ENCODE results near the gene THRSP. TPM values are rescaled to one million over a fixed set of nuclear protein-coding genes. Genes with fewer than 3 reads are reported as not detected.

The THRSP gene, protein sequence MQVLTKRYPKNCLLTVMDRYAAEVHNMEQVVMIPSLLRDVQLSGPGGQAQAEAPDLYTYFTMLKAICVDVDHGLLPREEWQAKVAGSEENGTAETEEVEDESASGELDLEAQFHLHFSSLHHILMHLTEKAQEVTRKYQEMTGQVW
- not detected in 2 replicates for total RNA-seq

DNA sequence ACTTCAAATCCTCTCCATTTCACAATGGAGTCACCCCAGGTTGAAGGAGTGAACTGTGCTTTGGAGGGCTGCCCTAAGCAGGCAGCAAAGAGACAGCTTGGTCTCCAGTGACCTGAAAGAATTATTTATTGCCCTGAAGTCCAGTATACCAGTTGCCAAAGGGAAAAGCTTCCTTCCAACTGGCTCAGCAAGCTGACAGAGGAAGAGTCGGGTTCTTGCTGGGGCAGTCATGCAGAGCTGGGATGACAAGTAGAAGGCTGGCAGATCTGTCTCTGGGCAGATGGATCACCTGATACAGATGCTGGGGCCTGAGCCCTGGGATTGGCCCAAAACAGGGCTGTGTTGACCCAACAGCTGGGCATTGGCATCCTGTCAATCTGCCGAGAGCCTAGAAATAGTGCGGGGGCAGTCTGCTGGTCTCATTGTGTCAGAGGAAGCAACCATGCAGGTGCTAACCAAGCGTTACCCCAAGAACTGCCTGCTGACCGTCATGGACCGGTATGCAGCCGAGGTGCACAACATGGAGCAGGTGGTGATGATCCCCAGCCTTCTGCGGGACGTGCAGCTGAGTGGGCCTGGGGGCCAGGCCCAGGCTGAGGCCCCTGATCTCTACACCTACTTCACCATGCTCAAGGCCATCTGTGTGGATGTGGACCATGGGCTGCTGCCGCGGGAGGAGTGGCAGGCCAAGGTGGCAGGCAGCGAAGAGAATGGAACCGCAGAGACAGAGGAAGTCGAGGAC is at the start of gene THRSP:
Gene THRSP (plus strand): TSS at position 422 of the 742 bp plus-strand sequence. CDS start 21 bp downstream, at position 443.

DNA sequence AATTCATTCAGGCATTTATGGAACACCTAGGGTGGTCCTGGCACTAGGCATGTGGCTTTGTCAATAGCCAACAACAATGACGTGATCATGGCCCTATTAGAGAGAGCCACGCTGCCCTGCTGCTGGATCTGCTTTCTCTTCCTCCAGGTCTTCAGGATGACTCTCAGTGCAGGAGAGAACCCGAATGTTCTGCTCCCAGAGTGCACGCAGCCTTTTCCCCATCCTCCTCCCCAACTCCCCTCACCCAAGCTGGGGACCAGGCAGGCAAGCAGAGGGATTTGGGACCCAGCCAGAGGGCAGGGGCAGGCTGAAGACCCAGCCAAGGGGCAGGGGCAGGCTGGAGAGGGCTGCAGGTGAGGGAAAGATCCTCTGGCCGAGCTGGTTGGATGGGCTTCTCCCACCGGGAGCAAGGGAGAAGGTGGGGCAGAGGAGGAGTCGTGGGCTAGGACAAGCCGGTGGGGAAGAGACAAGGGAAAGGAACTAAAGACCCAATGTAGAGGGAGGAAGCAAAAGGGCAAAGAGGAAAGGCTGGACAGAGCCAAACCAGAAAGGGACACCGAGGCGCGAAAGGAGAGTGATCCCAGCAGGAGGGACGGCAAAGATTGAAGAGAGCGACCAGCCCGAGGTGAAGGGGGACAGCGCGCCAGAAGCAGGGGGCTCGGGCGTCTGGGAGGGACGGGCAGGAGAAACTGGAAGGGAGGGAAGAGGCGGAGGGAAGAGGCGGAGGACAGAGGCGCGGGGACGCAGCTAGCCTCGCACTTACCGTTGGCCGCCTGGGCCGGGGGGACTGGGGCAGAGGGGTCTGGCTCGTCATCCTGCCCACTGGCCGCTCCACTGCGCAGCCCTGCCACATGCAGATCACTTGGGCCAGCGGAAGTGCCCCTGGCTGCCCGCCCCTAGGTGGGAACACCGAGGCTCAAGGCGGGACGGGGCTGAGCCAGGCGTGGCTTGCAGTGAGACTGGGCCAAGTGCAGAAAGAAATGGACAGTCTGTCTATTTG is 41.0 kb upstream of the THRSP start, which contains the start of gene KCTD14:
Gene KCTD14 (minus strand): TSS at position 880 of the 1,000 bp plus-strand sequence. CDS start 27 bp downstream, at position 853.

DNA sequence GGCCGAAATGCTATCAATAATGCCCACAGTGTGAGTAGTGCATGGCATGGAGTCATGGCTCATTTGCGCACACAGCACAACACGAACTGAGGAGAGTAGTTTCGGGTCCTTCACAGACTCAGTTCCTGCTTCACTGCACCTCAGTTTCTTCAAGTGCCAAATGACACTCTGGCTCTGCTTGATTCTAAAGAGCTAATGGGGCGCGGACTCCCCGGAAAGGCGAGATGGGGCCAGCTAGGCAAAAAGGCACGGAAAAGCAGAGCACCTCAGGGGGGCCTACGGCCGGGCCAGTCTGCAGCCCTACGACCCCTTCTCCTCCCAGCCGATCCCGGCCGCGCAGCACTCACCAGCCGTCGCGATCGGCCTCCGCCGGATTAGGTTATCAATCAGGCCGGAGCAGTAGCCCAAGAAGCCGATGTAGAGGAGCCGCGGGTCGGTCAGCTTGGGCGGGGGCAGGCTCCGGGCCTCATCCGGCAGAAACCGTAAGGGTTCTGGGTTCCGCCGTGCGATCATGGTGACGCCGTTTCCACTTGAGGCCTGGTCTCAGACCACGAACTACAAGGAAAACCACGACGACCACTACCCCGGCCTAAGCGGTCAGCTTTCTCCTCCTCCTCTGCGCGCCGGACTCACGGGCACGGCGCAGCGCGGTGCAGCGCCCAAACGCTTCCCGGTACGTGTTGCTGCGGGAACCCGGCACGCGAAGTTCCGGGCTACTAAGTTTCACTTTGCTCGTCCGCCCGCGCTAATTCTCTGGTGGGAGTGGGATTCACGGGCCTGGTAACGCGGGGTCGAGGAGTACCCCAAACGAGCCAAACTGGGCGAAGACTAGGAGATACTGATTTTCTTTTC is 15.8 kb downstream of the THRSP start, which contains the start of gene NDUFC2:
Gene NDUFC2 (minus strand): TSS at position 631 of the 852 bp plus-strand sequence. CDS start 118 bp downstream, at position 513.

Other genes with a start within 250 kb of the THRSP start
- 23.6 and 27.5 TPM in 2 replicates for gene RSF1, start 243.1 kb upstream of the THRSP start, total RNA-seq
- 53.1 and 53.5 TPM in 2 replicates for gene AAMDC, start 242.7 kb upstream of the THRSP start, total RNA-seq
- gene INTS4, start 69.2 kb upstream of the THRSP start, total RNA-seq, result 21.5 and 23.0 TPM in 2 replicates
- gene KCTD14, start 40.6 kb upstream of the THRSP start, total RNA-seq, result 1.4 and 1.6 TPM in 2 replicates
- gene NDUFC2, start 16.0 kb downstream of the THRSP start, total RNA-seq, result 123 and 128 TPM in 2 replicates
- 24.5 and 43.3 TPM in 2 replicates for gene ALG8, start 75.8 kb downstream of the THRSP start, total RNA-seq
- 8.1 and 8.3 TPM in 2 replicates for gene KCTD21, start 124.8 kb downstream of the THRSP start, total RNA-seq
- gene USP35, start 125.1 kb downstream of the THRSP start, total RNA-seq, result 5.1 and 5.4 TPM in 2 replicates

Measured in mammary microvascular endothelial cell (primary cell).